Measurements from ENCODE around the gene RIPK1. TPM values are rescaled to one million over a fixed set of nuclear protein-coding genes. Genes with fewer than 3 reads are reported as not detected.

Gene RIPK1
- total RNA-seq, 1 experiment from 2014 or later, result 14.8 TPM

DNA sequence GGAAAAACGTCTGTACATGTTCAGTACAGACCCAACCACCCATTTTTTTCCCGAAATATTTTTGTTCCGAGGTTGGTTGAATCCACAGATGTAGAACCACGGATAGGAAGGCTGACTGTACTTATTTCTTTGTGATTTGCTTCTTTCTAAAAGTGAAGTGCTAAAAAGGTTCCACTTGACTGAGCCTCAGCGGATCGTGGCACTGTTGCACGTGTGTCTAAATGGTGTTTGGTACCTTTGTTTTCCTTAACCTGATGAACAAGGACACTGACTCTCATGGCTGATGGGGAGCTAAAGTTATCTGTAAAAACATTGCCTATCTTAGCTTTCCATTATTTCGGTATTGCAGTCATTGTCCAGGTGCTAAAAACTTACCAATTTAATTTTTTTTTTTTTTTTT, 56.4 kb downstream of the RIPK1 start:
- Histone ChIP-seq H3K9me3 (ENCODE audit: insufficient read depth, low read depth) (no peaks in the 10 kb centered on the region), H2AFZ (no peak overlapping the region), H3K36me3 (ENCODE audit: low read depth) (no peaks in the 10 kb centered on the region), H4K20me1 (ENCODE audit: insufficient read depth) (no peaks in the 10 kb centered on the region), H3K9me2 (ENCODE audit: insufficient read depth) (no peaks in the 10 kb centered on the region), H3K27ac (no peak overlapping the region), H3K4me3 (no peak overlapping the region), H3K79me2 (ENCODE audit: low read depth) (no peaks in the 10 kb centered on the region; the same call in 1 of the 2 replicates), H3K4me1 (replicated peaks; ENCODE audit: insufficient read depth) (peaks cover 12% of the 10 kb centered on the region), H3K4me2 (no peak overlapping the region), H3K27me3 (ENCODE audit: insufficient read depth, low read depth) (no peaks in the 10 kb centered on the region), H3F3A (ENCODE audit: insufficient read depth, low read depth) (no peaks in the 10 kb centered on the region)
- DNase-seq, result no peak
- POLR2A ChIA-PET (ENCODE audit: unreplicated experiment), result interaction anchor here (0.7 kb wide), 1 partner anchor 1156 kb away, joined by 9 read pairs; no protein-coding TSS in a partner anchor
- no TSS peak for BruUV-seq (replicated peaks)
- TF ChIP-seq EZH2 (IDR thresholded peaks at IDR 0.05; ENCODE audit: low read depth), result no peak
- TF ChIP-seq, protein P1, sequence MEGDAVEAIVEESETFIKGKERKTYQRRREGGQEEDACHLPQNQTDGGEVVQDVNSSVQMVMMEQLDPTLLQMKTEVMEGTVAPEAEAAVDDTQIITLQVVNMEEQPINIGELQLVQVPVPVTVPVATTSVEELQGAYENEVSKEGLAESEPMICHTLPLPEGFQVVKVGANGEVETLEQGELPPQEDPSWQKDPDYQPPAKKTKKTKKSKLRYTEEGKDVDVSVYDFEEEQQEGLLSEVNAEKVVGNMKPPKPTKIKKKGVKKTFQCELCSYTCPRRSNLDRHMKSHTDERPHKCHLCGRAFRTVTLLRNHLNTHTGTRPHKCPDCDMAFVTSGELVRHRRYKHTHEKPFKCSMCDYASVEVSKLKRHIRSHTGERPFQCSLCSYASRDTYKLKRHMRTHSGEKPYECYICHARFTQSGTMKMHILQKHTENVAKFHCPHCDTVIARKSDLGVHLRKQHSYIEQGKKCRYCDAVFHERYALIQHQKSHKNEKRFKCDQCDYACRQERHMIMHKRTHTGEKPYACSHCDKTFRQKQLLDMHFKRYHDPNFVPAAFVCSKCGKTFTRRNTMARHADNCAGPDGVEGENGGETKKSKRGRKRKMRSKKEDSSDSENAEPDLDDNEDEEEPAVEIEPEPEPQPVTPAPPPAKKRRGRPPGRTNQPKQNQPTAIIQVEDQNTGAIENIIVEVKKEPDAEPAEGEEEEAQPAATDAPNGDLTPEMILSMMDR (conservative IDR thresholded peaks at IDR 0.05), result no peak
- intact Hi-C loops (cut with micrococcal nuclease; ENCODE audit: unreplicated experiment), result loop anchor here (5.0 kb wide), 1 partner anchor 83 kb away; no protein-coding TSS in a partner anchor
- CTCF ChIA-PET, result interaction anchor here (0.6 to 1.2 kb wide), 2 partner anchors 15 to 124 kb away, joined by 4 to 5 read pairs; no protein-coding TSS in a partner anchor

- H3K36me3 ChIP-seq (ENCODE audit: low read depth), result no peaks in the 10 kb centered on the region
- CTCF ChIA-PET, result interaction anchor here (0.6 to 0.8 kb wide), 5 partner anchors 51 to 166 kb away, joined by 3 to 8 read pairs (median 4); no protein-coding TSS in a partner anchor
- H3K9me3 ChIP-seq (ENCODE audit: insufficient read depth, low read depth), result no peaks in the 10 kb centered on the region
- peaks cover under 1% of the 10 kb centered on the region for H3K4me1 ChIP-seq (replicated peaks; ENCODE audit: insufficient read depth)
- H4K20me1 ChIP-seq (ENCODE audit: insufficient read depth), result no peaks in the 10 kb centered on the region
- intact Hi-C loops (cut with micrococcal nuclease; ENCODE audit: unreplicated experiment), result loop anchor here (1.0 to 5.0 kb wide), 5 partner anchors 31 to 606 kb away; partner anchors contain the start of genes PSMG4 and TUBB2A
- no peaks in the 10 kb centered on the region for H3K27me3 ChIP-seq (ENCODE audit: insufficient read depth, low read depth)
- no peaks in the 10 kb centered on the region for H3K9me2 ChIP-seq (ENCODE audit: insufficient read depth)
- H2AFZ ChIP-seq, result no peak overlapping the region
- H3K79me2 ChIP-seq (ENCODE audit: low read depth), result no peaks in the 10 kb centered on the region
- H3F3A ChIP-seq (ENCODE audit: insufficient read depth, low read depth), result no peaks in the 10 kb centered on the region
- DNase-seq, result no peak
- H3K4me3 ChIP-seq, result no peak overlapping the region
- H3K4me2 ChIP-seq, result no peak overlapping the region
- TF ChIP-seq, protein P1 (conservative IDR thresholded peaks at IDR 0.05), result no peak
- no peak for TF ChIP-seq EZH2 (IDR thresholded peaks at IDR 0.05; ENCODE audit: low read depth)
- POLR2A ChIA-PET (ENCODE audit: unreplicated experiment), result interaction anchor here (0.6 kb wide), 1 partner anchor 132 kb away, joined by 3 read pairs; no protein-coding TSS in a partner anchor
- H3K27ac ChIP-seq, result no peak overlapping the region
- no TSS peak for BruUV-seq (replicated peaks)
These were observed 57.5 kb downstream of the RIPK1 start for GRCh38 chr6:3125815-3126214.

DNA sequence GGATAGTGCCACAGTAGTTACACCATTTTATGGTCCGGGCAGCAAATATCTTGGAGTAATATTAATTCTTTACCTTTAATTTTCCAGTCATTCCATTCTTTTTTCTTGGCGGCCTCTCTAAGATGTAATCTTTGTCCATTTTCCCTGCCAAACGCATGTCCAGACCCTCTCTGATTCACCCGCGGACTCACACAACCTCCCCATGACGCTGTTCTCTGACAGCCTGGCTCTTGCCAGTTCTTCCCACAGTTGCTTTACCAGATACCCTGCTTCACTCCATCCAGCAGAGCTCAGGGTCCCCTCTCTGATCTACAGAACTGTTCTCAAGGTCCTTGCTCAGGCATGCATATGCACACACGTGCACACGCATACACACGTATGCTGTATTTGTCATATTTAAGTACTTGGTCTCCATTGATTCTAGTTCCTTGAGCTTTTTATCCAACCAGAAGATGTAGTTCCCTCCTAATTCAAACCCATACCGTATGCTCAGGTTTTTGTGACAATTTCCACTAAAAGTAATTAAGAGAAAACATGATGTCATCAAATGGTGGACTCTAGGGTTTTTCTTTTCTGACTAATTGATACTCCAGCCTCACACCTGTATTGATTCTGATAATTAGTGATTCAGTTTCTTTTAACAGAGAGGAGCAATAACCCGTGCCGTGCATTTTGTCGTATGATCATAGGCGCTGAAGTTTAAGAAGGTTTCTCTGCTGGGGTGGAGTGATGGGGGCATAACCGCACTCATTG, 60.2 kb downstream of the RIPK1 start:
- CTCF ChIA-PET, result no interaction called here

More for the DNA sequence above, 60.2 kb downstream of the RIPK1 start:
- TF ChIP-seq, protein P1 (conservative IDR thresholded peaks at IDR 0.05), result no peak
- no peak for TF ChIP-seq EZH2 (IDR thresholded peaks at IDR 0.05; ENCODE audit: low read depth)
- Histone ChIP-seq H4K20me1 (ENCODE audit: insufficient read depth) (no peaks in the 10 kb centered on the region), H3K4me3 (no peak overlapping the region), H3K4me2 (no peak overlapping the region), H3K36me3 (ENCODE audit: low read depth) (no peaks in the 10 kb centered on the region), H3K9me2 (ENCODE audit: insufficient read depth) (no peaks in the 10 kb centered on the region), H3K27ac (no peak overlapping the region), H3K4me1 (replicated peaks; ENCODE audit: insufficient read depth) (no peaks in the 10 kb centered on the region), H3K9me3 (ENCODE audit: insufficient read depth, low read depth) (no peaks in the 10 kb centered on the region), H3F3A (ENCODE audit: insufficient read depth, low read depth) (no peaks in the 10 kb centered on the region), H3K27me3 (ENCODE audit: insufficient read depth, low read depth) (no peaks in the 10 kb centered on the region), H3K79me2 (ENCODE audit: low read depth) (no peaks in the 10 kb centered on the region), H2AFZ (no peak overlapping the region)
- BruUV-seq (replicated peaks), result no TSS peak
- intact Hi-C loops (cut with micrococcal nuclease; ENCODE audit: unreplicated experiment), result loop anchor here (5.0 kb wide), 1 partner anchor 79 kb away; no protein-coding TSS in a partner anchor
- POLR2A ChIA-PET (ENCODE audit: unreplicated experiment), result no interaction called here
- DNase-seq, result no peak

All from PC-9 (cell line).